Measurements from ENCODE around the gene GMCL1. TPM values are rescaled to one million over a fixed set of nuclear protein-coding genes. Genes with fewer than 3 reads are reported as not detected.

GMCL1 gene
- total RNA-seq, 1 experiment from 2014 or later, result 15.9 TPM

DNA sequence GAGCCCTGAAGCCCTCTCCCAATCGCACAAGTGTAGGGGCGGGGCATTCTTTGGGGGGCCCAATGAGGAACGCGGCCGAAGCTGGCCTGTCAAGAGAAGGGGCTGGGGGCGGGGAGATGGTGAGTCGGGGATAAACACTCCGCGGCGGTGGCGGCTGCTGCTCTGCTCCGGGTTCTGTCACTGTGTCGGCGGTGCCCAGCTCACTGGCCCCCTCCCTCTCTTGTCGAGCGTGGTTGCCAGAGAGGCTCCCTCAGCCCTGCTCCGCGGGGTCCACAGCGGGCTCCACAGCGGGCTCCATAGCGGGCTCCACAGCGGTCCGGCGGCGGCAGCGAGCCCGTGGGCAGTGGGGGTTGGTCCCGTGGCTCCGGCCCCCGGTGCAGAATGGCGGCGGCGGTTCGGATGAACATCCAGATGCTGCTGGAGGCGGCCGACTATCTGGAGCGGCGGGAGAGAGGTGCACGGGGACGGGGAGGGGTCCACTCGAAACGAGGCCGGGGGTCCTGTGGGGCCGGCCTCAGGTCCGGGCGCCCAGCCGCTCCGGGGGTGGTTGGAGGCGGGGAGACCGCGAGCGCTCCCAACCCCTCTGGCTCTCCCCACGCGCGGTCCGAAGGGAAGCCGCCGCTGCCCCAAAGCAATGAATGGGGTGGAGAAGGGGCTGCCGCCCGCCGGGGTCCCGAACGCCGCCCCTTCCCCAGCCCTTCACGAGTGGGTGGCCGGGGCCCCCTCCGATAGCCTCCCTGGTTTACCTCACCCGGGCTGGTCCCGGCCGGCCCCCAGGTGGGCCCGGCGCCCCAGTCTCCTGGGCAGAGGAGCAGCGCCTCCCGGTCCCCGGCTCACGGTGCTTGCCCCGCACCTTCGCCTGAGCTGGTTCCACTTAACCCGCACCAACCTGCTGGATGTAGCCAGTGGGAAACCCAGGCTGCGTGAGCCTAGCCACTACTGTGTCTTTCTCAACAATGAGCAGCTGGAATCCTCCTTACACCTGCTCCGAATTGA lies 85.8 kb downstream of the GMCL1 start, which contains the start of gene MXD1:
Gene MXD1 (plus strand): TSS at position 160 of the 996 bp plus-strand sequence. CDS start 222 bp downstream, at position 382.
- in situ Hi-C loops (cut with HindIII; ENCODE audit: low sequenced_read_pairs), result no loop called here
- DNase-seq (ENCODE audit: low spot score), result peak; percentile 40

- DNase-seq (ENCODE audit: low spot score), result no peak
- in situ Hi-C loops (cut with HindIII; ENCODE audit: low sequenced_read_pairs), result no loop called here
These were observed 86.6 kb downstream of the GMCL1 start for GRCh38 chr2:69916106-69916505.

GRCh38 chr2:69917852-69918251 lies 88.4 kb downstream of the GMCL1 start:
- in situ Hi-C loops (cut with HindIII; ENCODE audit: low sequenced_read_pairs), result no loop called here
- no peak for DNase-seq (ENCODE audit: low spot score)

- DNase-seq (ENCODE audit: low spot score), result no peak
- in situ Hi-C loops (cut with HindIII; ENCODE audit: low sequenced_read_pairs), result no loop called here
These were observed 88.9 kb downstream of the GMCL1 start for GRCh38 chr2:69918401-69918800.

GRCh38 chr2:69923116-69923515 lies 93.7 kb downstream of the GMCL1 start:
- in situ Hi-C loops (cut with HindIII; ENCODE audit: low sequenced_read_pairs), result no loop called here
- no peak for DNase-seq (ENCODE audit: low spot score)

DNA sequence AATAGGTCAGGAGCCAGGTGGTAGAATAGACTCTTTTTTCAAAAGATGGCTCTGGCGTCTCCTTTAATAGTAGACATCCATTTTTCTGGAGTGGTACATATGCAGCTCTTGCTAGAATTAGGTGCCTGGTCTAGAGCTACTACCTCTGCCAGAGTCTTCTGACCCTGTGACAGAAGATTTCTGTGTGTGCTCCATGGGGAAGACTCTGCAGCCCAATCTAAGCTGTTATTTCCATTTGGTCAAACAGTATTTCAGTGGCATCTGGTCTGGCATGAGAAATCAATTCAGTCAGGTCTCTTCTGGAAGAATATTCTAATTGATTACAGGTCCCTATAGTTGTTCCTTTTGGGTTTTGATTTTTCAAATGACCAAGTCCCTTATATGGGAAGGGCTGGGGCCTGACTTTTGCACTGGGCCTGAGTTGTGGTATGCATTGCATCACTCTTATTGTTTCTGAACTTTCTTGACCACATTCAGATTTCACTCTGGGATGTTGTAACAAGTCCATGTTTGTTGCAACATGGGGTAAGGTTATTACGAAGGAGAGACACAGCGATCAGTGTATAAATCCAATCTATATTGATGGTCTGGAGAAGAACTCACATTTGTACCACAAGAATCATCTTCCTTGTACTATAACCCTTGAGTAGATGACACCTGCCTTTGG lies 97.5 kb downstream of the GMCL1 start:
- in situ Hi-C loops (cut with HindIII; ENCODE audit: low sequenced_read_pairs), result no loop called here
- no peak for DNase-seq (ENCODE audit: low spot score)

Other genes with a start within 250 kb of the GMCL1 start
- 5.6 and 19.6 TPM in 2 replicates for gene AAK1, start 185.9 kb upstream of the GMCL1 start, total RNA-seq (2014; rRNA removed; shearing (Covaris generic))
- gene ANXA4, start 87.5 kb upstream of the GMCL1 start, total RNA-seq (2014; rRNA removed; shearing (Covaris generic)), result 64.8 and 85.8 TPM in 2 replicates
- 51.7 and 63.0 TPM in 2 replicates for gene SNRNP27, start 64.3 kb downstream of the GMCL1 start, total RNA-seq (2014; rRNA removed; shearing (Covaris generic))
- 4.8 and 5.2 TPM in 2 replicates for gene MXD1, start 85.4 kb downstream of the GMCL1 start, total RNA-seq (2014; rRNA removed; shearing (Covaris generic))
- 0.55 and 1.3 TPM in 2 replicates for gene ASPRV1, start 132.0 kb downstream of the GMCL1 start, total RNA-seq (2014; rRNA removed; shearing (Covaris generic))

Measured in G401 (cell line).